ENCODE results near the gene CCL26.

GRCh38 chr7:75772081-75773077 lies at the start of gene CCL26:
- TF ChIP-seq, protein P1, sequence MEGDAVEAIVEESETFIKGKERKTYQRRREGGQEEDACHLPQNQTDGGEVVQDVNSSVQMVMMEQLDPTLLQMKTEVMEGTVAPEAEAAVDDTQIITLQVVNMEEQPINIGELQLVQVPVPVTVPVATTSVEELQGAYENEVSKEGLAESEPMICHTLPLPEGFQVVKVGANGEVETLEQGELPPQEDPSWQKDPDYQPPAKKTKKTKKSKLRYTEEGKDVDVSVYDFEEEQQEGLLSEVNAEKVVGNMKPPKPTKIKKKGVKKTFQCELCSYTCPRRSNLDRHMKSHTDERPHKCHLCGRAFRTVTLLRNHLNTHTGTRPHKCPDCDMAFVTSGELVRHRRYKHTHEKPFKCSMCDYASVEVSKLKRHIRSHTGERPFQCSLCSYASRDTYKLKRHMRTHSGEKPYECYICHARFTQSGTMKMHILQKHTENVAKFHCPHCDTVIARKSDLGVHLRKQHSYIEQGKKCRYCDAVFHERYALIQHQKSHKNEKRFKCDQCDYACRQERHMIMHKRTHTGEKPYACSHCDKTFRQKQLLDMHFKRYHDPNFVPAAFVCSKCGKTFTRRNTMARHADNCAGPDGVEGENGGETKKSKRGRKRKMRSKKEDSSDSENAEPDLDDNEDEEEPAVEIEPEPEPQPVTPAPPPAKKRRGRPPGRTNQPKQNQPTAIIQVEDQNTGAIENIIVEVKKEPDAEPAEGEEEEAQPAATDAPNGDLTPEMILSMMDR (IDR thresholded peaks at IDR 0.05): no peak
- no peak for TF ChIP-seq POLR2A (IDR thresholded peaks at IDR 0.05)
